Liver (tissue), 3 donors: Measurements from ENCODE around the gene ATF6B.

Source experiments
- CTCF ChIP-seq: fragments of 150-350 bp; IDR thresholded peaks from 2 replicates; pipeline ENCODE4 v1.5.1; 2017; ENCODE audit warnings: improper control_type of control experiment, low read depth, low read length; ENCODE audit not compliant: missing input control
- EGR1 ChIP-seq, 2 donors: IDR thresholded peaks; 2 replicates each; pipeline ENCODE4 v1.6.1; 2016 to 2018; ENCODE audit warnings: antibody characterized with exemption in 2 of 2, low read depth in 2 of 2
- GABPA ChIP-seq, 2 donors: IDR thresholded peaks in 1 of 2; conservative IDR thresholded peaks in 1 of 2; 2 replicates each; pipeline ENCODE4 v1.6.1; 2016; ENCODE audit warnings: antibody characterized with exemption in 2 of 2, mild to moderate bottlenecking in 1 of 2, moderate library complexity in 1 of 2
- MAX ChIP-seq: IDR thresholded peaks from 2 replicates; pipeline ENCODE4 v1.6.1; 2016; ENCODE audit warnings: antibody characterized with exemption
- RAD21 ChIP-seq, 2 donors: IDR thresholded peaks; 2 replicates each; pipeline ENCODE4 v1.6.1; 2016; ENCODE audit warnings: antibody characterized with exemption in 2 of 2, mild to moderate bottlenecking in 2 of 2
- REST ChIP-seq: IDR thresholded peaks from 2 replicates; pipeline ENCODE4 v1.6.1; 2016; ENCODE audit warnings: antibody characterized with exemption, mild to moderate bottlenecking
- SP1 ChIP-seq: IDR thresholded peaks from 2 replicates; pipeline ENCODE4 v1.6.1; 2018; ENCODE audit warnings: antibody characterized with exemption, mild to moderate bottlenecking
- TAF1 ChIP-seq: conservative IDR thresholded peaks from 2 replicates; pipeline ENCODE4 v1.6.1; 2016; ENCODE audit warnings: antibody characterized with exemption, mild to moderate bottlenecking
- YY1 ChIP-seq: IDR thresholded peaks from 2 replicates; pipeline ENCODE4 v1.6.1; 2016; ENCODE audit warnings: antibody characterized with exemption, mild to moderate bottlenecking
- ZBTB33 ChIP-seq: IDR thresholded peaks from 2 replicates; pipeline ENCODE4 v1.6.1; 2016; ENCODE audit warnings: antibody characterized with exemption
- donor health status: healthy.
- donor health status: healthy.

- TF ChIP-seq CTCF = no peak
- TF ChIP-seq REST = no peak
- no peak for TF ChIP-seq RAD21 (IDR thresholded peaks at IDR 0.05)
- no peak for TF ChIP-seq GABPA (IDR thresholded peaks at IDR 0.05 in 1 of 2, conservative IDR thresholded peaks at IDR 0.05 in 1 of 2)
- no peak for TF ChIP-seq MAX
- no peak for TF ChIP-seq SP1
- TF ChIP-seq EGR1 (IDR thresholded peaks at IDR 0.05; ENCODE audit: low read depth in 2 of 2) = no peak
- TF ChIP-seq ZBTB33 = no peak
- no peak for TF ChIP-seq TAF1
- TF ChIP-seq YY1 = no peak
These were observed 25.8 kb downstream of the ATF6B start for GRCh38 chr6:32102255-32102654.
